Calu3 (cell line): Measurements from ENCODE around the gene KRTAP6-3. TPM values are rescaled to one million over a fixed set of nuclear protein-coding genes. Genes with fewer than 3 reads are reported as not detected.

ENCODE experiments used
- Bru-seq: library from RNA; stranded (reverse); fragments of 400-500 nt; gene quantifications from one replicate; lab custom pipeline; 2021; lab: Mats Ljungman, UMichigan
- BruChase-seq, 2 experiments: library from RNA; stranded (reverse); fragments of 400-500 nt; gene quantifications; one replicate each; lab custom pipeline; 2021; lab: Mats Ljungman, UMichigan
- BruUV-seq: library from RNA; stranded (reverse); fragments of 400-500 nt; replicated peaks from 2 replicates; lab custom pipeline; 2021; lab: Mats Ljungman, UMichigan
- CTCF ChIA-PET: fragments of 300-600 bp; sonication (Branson Sonifier 250); formaldehyde crosslinking; loops from one replicate; lab custom pipeline; 2022; ENCODE audit warnings: antibody characterized with exemption; lab: Charles Lee
- DNase-seq: peaks from one replicate; pipeline ENCODE4 v3.0.0; 2022
- H3K27ac Mint-ChIP-seq: one replicate; pipeline ENCODE4 v1.8.0; 2022; ENCODE audit warnings: mixed read lengths; ENCODE audit not compliant: unreplicated experiment
- H3K27me3 Mint-ChIP-seq: one replicate; pipeline ENCODE4 v1.8.0; 2022; ENCODE audit warnings: mixed read lengths; ENCODE audit not compliant: unreplicated experiment
- H3K36me3 Mint-ChIP-seq: one replicate; pipeline ENCODE4 v1.8.0; 2022; ENCODE audit warnings: mild to moderate bottlenecking, moderate library complexity, mixed read lengths; ENCODE audit not compliant: insufficient read depth, unreplicated experiment
- H3K4me1 Mint-ChIP-seq: one replicate; pipeline ENCODE4 v1.8.0; 2022; ENCODE audit warnings: mild to moderate bottlenecking, low read depth, mixed read lengths; ENCODE audit not compliant: unreplicated experiment
- H3K4me3 Mint-ChIP-seq: one replicate; pipeline ENCODE4 v1.8.0; 2022; ENCODE audit warnings: mild to moderate bottlenecking, low read depth, moderate library complexity, mixed read lengths; ENCODE audit not compliant: unreplicated experiment
- H3K9me3 Mint-ChIP-seq: one replicate; pipeline ENCODE4 v1.8.0; 2022; ENCODE audit warnings: low read depth, mixed read lengths; ENCODE audit not compliant: unreplicated experiment
- intact Hi-C: fragments of 100-400 bp; cut with micrococcal nuclease; formaldehyde crosslinking; loops from one replicate; pipeline ENCODE4 v1.10.0; 2022; ENCODE audit not compliant: unreplicated experiment
- long read RNA-seq: library from polyadenylated mRNA; stranded (forward); transcript quantifications from one replicate; pipeline ENCODE4 v2.0.0, GENCODE V29; 2022
- total RNA-seq: library from RNA; stranded (reverse); gene quantifications from 2 replicates; pipeline ENCODE4 v1.2.3, GENCODE V29; 2022
- TF ChIP-seq, protein P1 (sequence below): fragments of 200-600 bp; IDR thresholded peaks from one replicate; pipeline ENCODE4 v1.8.0; 2022; ENCODE audit warnings: antibody characterized with exemption; ENCODE audit not compliant: unreplicated experiment

The KRTAP6-3 gene, protein sequence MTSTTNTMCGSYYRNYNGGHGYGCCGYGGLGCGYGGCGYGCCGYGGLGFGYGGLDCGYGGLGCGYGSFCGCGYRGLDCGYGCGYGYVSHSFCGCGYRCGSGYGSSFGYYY
- total RNA-seq (not detected in 2 replicates), Bru-seq, nascent RNA (not detected), BruChase-seq, experiment 1, labeled RNA remaining after a 6-hour chase (not detected), BruChase-seq, experiment 2, labeled RNA remaining after a 2-hour chase (not detected)
- long read RNA-seq = 0 reads

GRCh38 chr21:30592140-30592539 lies at the start of gene KRTAP6-3:
TSS of gene KRTAP6-3 (plus strand) at chr21:30592440. CDS start at chr21:30592446, 6 bp downstream.
- BruUV-seq = no TSS peak
- no peaks in the 10 kb centered on the region for H3K36me3 Mint-ChIP-seq
- no peaks in the 10 kb centered on the region for H3K4me1 Mint-ChIP-seq
- no peak within 1 kb of the TSS for H3K27ac Mint-ChIP-seq
- DNase-seq = no peak
- TF ChIP-seq, protein P1, sequence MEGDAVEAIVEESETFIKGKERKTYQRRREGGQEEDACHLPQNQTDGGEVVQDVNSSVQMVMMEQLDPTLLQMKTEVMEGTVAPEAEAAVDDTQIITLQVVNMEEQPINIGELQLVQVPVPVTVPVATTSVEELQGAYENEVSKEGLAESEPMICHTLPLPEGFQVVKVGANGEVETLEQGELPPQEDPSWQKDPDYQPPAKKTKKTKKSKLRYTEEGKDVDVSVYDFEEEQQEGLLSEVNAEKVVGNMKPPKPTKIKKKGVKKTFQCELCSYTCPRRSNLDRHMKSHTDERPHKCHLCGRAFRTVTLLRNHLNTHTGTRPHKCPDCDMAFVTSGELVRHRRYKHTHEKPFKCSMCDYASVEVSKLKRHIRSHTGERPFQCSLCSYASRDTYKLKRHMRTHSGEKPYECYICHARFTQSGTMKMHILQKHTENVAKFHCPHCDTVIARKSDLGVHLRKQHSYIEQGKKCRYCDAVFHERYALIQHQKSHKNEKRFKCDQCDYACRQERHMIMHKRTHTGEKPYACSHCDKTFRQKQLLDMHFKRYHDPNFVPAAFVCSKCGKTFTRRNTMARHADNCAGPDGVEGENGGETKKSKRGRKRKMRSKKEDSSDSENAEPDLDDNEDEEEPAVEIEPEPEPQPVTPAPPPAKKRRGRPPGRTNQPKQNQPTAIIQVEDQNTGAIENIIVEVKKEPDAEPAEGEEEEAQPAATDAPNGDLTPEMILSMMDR = no peak
- peaks cover 4% of the 10 kb centered on the region for H3K9me3 Mint-ChIP-seq
- intact Hi-C loops = no loop called here
- no peaks in the 10 kb centered on the region for H3K27me3 Mint-ChIP-seq
- CTCF ChIA-PET = no interaction called here
- H3K4me3 Mint-ChIP-seq = no peak within 1 kb of the TSS

GRCh38 chr21:30552782-30553181 lies 39.5 kb upstream of the KRTAP6-3 start:
- BruUV-seq = no TSS peak
- Mint-ChIP-seq H3K36me3 (no peaks in the 10 kb centered on the region), H3K9me3 (peaks cover 3% of the 10 kb centered on the region), H3K27ac (no peak overlapping the region), H3K4me3 (no peak overlapping the region), H3K27me3 (no peaks in the 10 kb centered on the region), H3K4me1 (no peaks in the 10 kb centered on the region)
- intact Hi-C loops = no loop called here
- CTCF ChIA-PET = no interaction called here
- DNase-seq = no peak
- TF ChIP-seq, protein P1 = no peak

- intact Hi-C loops = no loop called here
- no peaks in the 10 kb centered on the region for H3K4me1 Mint-ChIP-seq
- TF ChIP-seq, protein P1 = no peak
- peaks cover 2% of the 10 kb centered on the region for H3K9me3 Mint-ChIP-seq
- no peaks in the 10 kb centered on the region for H3K27me3 Mint-ChIP-seq
- no peak overlapping the region for H3K27ac Mint-ChIP-seq
- CTCF ChIA-PET = no interaction called here
- no peak overlapping the region for H3K4me3 Mint-ChIP-seq
- BruUV-seq = no TSS peak
- H3K36me3 Mint-ChIP-seq = no peaks in the 10 kb centered on the region
- DNase-seq = no peak
Measured at GRCh38 chr21:30555095-30555494, 37.1 kb upstream of the KRTAP6-3 start.

- CTCF ChIA-PET = no interaction called here
- TF ChIP-seq, protein P1 = no peak
- no peaks in the 10 kb centered on the region for H3K4me1 Mint-ChIP-seq
- intact Hi-C loops = no loop called here
- BruUV-seq = no TSS peak
- H3K27me3 Mint-ChIP-seq = no peaks in the 10 kb centered on the region
- no peak within 1 kb of the TSS for H3K27ac Mint-ChIP-seq
- H3K9me3 Mint-ChIP-seq = peaks cover 6% of the 10 kb centered on the region
- H3K36me3 Mint-ChIP-seq = no peaks in the 10 kb centered on the region
- DNase-seq = no peak
- no peak within 1 kb of the TSS for H3K4me3 Mint-ChIP-seq
Measured at GRCh38 chr21:30561264-30561895, 30.9 kb upstream of the KRTAP6-3 start, which contains the start of gene KRTAP19-7. TSS of gene KRTAP19-7 (minus strand) at chr21:30561314. CDS start at chr21:30561289, 25 bp downstream.
